Mucosa of stomach (tissue), 1 donor: ENCODE measurements around the gene KBTBD3.

Experiments used
- H3K27me3 ChIP-seq: one replicate; pipeline ENCODE4 v1.7.0; 2013; ENCODE audit warnings: mild to moderate bottlenecking, low read length; ENCODE audit not compliant: control insufficient read depth, insufficient read depth
- H3K36me3 ChIP-seq: one replicate; pipeline ENCODE4 v1.7.0; 2013; ENCODE audit warnings: low read length; ENCODE audit not compliant: control insufficient read depth, insufficient read depth
- H3K4me1 ChIP-seq: one replicate; pipeline ENCODE4 v1.7.0; 2013; ENCODE audit warnings: mild to moderate bottlenecking, low read length; ENCODE audit not compliant: control insufficient read depth, insufficient read depth
- H3K4me3 ChIP-seq: one replicate; pipeline ENCODE4 v1.7.0; 2013; ENCODE audit warnings: low read length
- H3K9ac ChIP-seq: one replicate; pipeline ENCODE4 v1.7.0; 2013; ENCODE audit warnings: mild to moderate bottlenecking, low read length, moderate library complexity
- H3K9me3 ChIP-seq: one replicate; pipeline ENCODE4 v1.7.0; 2013; ENCODE audit warnings: mild to moderate bottlenecking, low read length, moderate library complexity; ENCODE audit not compliant: control insufficient read depth
- donor health status: Pancreatic carcinoma.

The KBTBD3 gene

DNA sequence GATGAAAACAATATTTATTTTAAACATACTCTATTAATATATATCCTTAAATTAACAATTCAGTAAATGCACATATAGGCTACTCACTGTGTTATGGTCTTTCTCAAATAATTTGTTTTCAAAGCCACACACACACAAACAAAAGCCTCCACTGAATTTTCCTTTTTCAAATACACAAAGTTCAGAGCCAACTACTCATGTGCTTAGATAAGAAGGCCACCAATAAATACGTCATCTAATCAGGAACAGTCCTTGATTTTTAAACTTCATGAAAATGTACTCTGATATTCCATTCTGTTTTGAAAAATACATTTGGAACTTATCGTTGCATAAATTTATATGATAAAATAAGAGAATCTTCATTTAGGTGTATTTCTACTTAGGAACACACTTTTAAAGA, 26.0 kb downstream of the KBTBD3 start:
- no peaks in the 10 kb centered on the region for H3K4me1 ChIP-seq
- no peak overlapping the region for H3K9ac ChIP-seq
- H3K4me3 ChIP-seq: no peak overlapping the region
- H3K36me3 ChIP-seq: no peaks in the 10 kb centered on the region
- no peaks in the 10 kb centered on the region for H3K9me3 ChIP-seq
- H3K27me3 ChIP-seq: no peaks in the 10 kb centered on the region

DNA sequence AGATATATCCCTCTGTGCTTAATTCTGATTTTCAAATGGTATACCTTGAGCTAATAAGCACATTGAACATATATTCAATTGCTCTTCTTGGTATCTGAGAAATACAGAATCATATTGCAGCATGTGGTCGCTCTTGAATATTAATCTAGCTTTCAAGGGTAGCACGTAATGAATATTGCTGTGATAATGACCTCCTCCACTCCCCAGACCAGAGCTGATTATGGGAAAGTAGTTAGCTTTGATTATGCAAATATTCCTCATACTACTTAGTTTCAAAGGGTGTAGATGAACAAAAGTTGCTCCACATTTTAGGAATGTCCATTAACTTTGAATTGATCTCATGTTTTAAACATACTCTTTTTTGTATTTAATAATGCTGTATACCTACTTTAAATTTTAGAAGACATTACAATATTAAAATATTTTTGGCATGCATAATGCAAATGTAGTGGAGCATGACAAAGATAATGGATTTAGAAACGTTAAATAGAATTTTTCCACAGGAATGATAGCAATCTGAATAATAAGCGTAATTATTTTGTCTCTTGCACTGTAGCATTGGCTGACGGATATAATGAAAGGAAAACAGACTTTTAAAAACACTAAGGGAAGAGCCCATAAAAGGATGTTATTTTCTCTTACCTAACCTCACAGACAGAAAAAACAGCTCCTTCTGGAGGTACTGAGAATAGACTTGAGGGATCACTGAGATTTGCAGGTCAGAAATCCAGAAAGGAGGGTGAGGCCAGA, 27.2 kb downstream of the KBTBD3 start:
- no peak overlapping the region for H3K4me3 ChIP-seq
- no peak overlapping the region for H3K9ac ChIP-seq
- no peaks in the 10 kb centered on the region for H3K9me3 ChIP-seq
- H3K4me1 ChIP-seq: no peaks in the 10 kb centered on the region
- no peaks in the 10 kb centered on the region for H3K27me3 ChIP-seq
- no peaks in the 10 kb centered on the region for H3K36me3 ChIP-seq

DNA sequence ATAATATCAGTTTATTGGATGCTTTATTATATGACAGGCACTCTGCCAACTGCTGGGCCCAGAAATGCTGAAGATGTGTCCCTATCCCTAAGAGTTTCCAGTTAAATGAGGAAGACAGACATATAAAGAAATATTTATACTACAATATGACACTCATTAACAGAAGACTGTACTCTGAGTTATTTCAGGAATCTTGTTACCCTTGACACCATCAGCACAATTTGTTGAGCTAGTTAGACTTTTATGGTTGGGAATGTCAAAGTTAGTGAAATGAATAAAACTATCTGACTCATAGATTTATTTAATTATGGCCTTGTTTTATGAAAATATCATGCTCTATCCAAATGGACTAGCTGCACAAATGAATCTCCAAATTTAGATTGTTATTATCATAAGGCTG, 29.5 kb downstream of the KBTBD3 start:
- Histone ChIP-seq H3K4me1 (no peaks in the 10 kb centered on the region), H3K27me3 (no peaks in the 10 kb centered on the region), H3K4me3 (no peak overlapping the region), H3K9ac (no peak overlapping the region), H3K36me3 (no peaks in the 10 kb centered on the region), H3K9me3 (no peaks in the 10 kb centered on the region)

DNA sequence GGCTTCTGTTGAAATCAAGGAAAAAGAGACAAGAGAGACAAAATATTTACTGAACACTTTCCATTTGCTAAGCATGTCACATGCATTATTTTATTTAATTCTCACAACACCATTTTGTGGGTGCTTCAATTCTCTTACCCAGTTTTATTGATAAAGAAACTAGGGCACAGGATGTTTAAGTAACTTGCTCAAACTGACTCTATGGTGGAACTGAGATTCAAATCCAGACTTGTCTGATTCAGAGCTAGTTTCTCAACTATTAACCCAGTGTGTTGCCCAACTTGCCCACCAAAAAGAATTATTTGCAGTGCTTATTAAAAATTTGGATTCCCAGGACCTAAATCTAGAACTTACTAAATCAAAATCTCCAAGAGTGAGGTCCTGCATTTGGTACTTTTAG, 33.6 kb downstream of the KBTBD3 start:
- Histone ChIP-seq H3K4me3 (no peak overlapping the region), H3K9me3 (no peaks in the 10 kb centered on the region), H3K36me3 (no peaks in the 10 kb centered on the region), H3K4me1 (no peaks in the 10 kb centered on the region), H3K9ac (no peak overlapping the region), H3K27me3 (no peaks in the 10 kb centered on the region)

DNA sequence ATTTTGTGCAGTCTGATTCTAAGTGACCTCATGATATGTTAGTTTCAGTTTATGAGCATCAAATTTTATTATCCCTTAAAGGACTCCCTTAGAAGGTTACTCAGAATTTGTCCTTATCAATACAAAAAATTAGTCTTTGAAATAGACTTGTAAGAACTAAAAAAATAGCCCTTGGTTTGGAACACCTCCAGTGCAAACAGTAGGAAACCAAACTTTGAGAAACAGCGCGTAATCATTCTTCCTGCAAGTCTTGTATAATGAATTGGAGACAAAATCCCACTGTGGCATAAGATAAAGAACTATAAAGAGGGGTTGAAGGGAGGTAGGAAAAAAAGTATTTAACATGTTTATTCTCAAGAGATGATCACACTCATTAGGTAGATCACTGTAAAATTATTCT, 44.3 kb downstream of the KBTBD3 start:
- Histone ChIP-seq H3K4me1 (no peaks in the 10 kb centered on the region), H3K27me3 (no peaks in the 10 kb centered on the region), H3K9ac (no peak overlapping the region), H3K9me3 (no peaks in the 10 kb centered on the region), H3K36me3 (no peaks in the 10 kb centered on the region), H3K4me3 (no peak overlapping the region)

DNA sequence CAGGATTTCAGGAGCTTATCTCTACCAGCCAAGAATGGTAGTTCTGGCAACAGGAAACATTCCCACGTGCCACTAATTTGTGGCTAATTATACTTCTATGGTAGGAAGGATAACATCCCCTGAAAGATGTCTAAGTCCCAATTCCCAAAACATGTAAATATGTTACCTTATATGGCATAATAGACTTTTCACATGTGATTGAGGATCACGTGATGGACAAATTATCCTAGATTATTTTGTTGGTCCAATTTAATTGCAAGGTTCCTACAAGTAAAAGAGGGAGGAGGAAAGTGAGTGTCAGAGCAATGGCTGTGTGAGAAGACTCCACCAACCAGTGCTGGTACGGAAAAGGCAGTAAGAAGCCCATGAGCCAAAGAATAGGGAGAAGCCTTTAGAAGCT, 45.2 kb downstream of the KBTBD3 start:
- no peaks in the 10 kb centered on the region for H3K36me3 ChIP-seq
- H3K9ac ChIP-seq: no peak overlapping the region
- H3K4me1 ChIP-seq: no peaks in the 10 kb centered on the region
- H3K27me3 ChIP-seq: no peaks in the 10 kb centered on the region
- H3K4me3 ChIP-seq: no peak overlapping the region
- no peaks in the 10 kb centered on the region for H3K9me3 ChIP-seq

DNA sequence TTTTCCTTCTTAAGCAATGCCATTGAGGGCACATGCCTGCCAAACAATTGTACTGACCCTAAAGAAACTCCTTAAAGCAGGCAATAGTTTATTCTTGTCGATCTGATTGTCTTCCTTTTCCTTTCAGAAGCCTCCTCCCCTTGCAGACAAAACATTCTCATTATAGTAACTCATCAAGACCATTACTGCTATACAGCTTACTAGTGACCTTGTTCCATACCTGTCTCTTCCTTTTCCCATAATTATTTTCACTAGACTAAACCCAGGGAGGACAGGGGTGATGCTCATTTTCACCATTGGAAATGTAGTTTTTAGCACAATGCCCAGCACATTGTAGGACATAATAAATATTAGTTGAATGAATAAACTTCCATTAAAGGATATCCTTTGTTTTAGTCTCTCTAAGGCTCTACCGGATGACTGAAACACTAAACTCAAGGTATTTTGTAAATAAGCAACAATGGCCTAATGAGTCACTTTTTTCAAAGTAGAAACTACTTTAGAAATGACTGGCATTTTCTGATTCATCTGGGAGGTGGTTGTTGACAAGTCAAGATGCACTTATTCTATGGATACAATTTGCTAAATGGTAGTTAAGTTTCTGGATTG, 45.8 kb downstream of the KBTBD3 start:
- Histone ChIP-seq H3K4me1 (no peaks in the 10 kb centered on the region), H3K4me3 (no peak overlapping the region), H3K27me3 (no peaks in the 10 kb centered on the region), H3K9me3 (no peaks in the 10 kb centered on the region), H3K9ac (no peak overlapping the region), H3K36me3 (no peaks in the 10 kb centered on the region)

DNA sequence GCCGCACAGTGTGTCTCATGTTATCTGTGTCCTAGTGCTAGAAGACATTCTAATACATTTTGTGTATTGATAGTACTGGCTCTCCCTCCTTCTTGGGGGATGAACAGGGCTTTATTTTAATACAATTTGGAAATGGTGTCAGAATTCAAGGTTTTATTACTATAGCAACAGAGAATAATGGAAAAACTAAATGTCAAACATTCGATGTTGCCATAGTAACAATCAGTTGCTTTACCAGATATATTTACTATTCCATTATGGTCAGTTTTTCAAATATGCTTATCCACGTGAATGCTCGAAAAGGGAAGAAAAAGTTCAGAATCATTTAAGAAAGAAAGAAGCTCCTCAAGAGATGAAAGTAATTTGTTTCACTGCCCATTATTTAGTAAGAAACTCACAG, 46.5 kb downstream of the KBTBD3 start:
- Histone ChIP-seq H3K9me3 (no peaks in the 10 kb centered on the region), H3K27me3 (no peaks in the 10 kb centered on the region), H3K4me3 (no peak overlapping the region), H3K9ac (no peak overlapping the region), H3K4me1 (no peaks in the 10 kb centered on the region), H3K36me3 (no peaks in the 10 kb centered on the region)

DNA sequence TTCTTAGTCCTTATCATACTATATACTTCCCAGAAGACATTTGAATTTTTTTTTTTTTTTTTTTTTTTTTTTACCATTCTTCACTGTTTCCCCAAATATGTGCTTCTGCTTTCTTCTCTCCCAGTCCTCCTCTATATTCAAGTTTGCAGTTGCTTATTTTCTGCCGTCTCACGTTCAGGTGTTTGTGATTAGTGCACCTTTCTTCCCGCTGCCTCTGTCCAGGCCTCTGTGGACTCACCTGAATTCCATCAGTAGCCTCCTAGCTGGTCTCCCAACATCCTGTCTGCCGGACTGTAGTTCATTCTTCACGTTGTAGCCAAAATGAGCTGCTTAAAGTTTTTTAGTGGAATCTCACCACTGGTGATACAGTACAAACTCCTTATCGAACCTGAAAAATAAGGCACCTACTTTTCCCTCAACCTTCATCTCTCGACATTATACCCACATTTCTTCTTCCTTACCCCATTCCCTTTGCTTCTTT, 54.3 kb downstream of the KBTBD3 start:
- Histone ChIP-seq H3K4me1 (peaks cover 8% of the 10 kb centered on the region), H3K27me3 (no peaks in the 10 kb centered on the region), H3K9ac (no peak overlapping the region), H3K9me3 (no peaks in the 10 kb centered on the region), H3K4me3 (peak overlapping the region; percentile 14), H3K36me3 (no peaks in the 10 kb centered on the region)

DNA sequence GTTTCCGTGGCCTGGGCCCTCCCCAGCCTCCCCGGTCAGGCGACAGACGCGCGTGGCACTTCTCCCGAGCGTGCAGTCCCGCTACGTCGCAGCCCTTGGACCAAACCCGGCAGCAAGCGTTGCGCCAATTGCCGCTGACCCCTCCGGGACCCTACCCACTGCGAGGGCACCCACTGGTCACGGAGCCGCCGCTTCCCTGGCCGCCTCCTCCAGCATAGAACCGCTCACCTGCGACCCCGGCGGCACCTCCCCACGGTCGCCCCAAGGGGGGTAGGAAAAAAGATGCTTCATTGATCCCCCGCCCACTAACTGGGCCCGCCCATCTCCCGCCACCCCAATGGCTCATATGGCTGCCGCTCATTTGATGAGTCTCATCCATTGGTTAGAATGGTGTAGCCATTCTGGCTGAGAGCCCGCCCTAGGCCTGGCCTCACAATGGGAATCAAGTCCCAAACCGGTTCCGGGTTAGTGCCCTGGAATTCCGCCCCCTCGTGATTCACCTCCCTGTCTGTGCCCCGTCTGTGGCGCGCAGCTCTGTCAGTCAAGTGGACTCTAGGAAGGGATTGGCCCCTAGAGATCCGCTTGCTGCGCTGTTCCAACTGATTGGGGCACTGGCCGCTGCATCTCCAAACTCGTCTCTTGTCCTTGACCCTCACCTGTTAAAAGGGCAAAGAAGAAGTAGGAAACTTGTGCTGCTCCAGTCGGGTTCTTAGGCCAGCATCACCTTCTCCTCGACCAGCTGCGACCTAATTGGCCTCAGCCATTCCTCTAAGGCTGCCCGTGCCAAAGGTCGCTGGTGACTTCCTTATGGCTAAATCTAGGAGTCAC, 55.0 kb downstream of the KBTBD3 start, which contains the start of gene MSANTD4:
TSS of gene MSANTD4 (minus strand) at position 274 of the 828 bp plus-strand sequence. CDS start 11,323 bp downstream, outside the sequence.
- Histone ChIP-seq H3K4me1 (peaks cover 8% of the 10 kb centered on the region), H3K9ac (peak within 1 kb of the TSS; percentile 67), H3K27me3 (no peaks in the 10 kb centered on the region), H3K9me3 (no peaks in the 10 kb centered on the region), H3K36me3 (no peaks in the 10 kb centered on the region), H3K4me3 (peak within 1 kb of the TSS; percentile 91)

DNA sequence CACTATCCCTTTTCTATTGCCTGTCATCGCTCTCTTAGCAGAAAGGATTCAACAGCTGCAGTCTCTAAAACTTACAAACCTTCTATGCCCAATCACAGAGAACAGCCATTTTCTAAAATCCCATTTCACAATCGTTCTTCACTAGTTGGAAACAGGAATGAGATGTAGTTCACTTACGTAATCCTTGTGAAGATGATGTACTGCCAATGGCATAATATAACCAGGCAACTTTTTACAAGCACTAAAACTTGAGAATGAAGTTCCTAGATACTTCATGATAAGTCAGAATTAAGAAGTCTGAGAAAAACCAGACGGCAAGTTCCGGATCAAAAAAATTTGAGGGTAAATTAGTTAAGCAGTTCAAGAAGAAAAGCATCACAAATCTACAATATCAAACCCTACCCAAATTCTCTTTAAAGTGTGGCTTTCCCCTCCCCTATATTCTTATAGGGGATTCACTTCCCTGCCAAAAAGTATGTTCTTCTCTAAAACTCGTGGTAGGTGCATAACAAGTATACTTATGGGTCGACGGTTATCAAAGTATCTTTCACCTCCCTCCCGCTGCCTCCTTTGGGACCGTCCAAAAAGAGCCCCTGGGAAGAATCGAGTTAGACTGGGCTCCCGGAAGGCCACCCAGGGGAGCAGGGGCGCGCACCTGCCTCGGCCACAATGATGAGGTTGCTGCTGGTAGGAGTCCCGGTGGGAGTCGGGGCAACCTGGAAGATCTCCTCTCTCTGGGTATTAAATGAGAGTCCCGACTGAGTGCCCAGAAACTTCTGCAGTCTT, 55.8 kb downstream of the KBTBD3 start:
- H3K9me3 ChIP-seq: no peaks in the 10 kb centered on the region
- H3K4me3 ChIP-seq: peak overlapping the region; percentile 91
- peak overlapping the region; percentile 67 for H3K9ac ChIP-seq
- H3K27me3 ChIP-seq: no peaks in the 10 kb centered on the region
- no peaks in the 10 kb centered on the region for H3K36me3 ChIP-seq
- H3K4me1 ChIP-seq: peaks cover 8% of the 10 kb centered on the region
